ENCODE measurements around the gene MYL10. TPM values are rescaled to one million over a fixed set of nuclear protein-coding genes. Genes with fewer than 3 reads are reported as not detected.

The MYL10 gene
- total RNA-seq, 1 donor from 2014 or later, result not detected

GRCh38 chr7:101614098-101614938, 14.8 kb downstream of the MYL10 start:
- TF ChIP-seq CTCF (conservative IDR thresholded peaks at IDR 0.05), result no peak
- no peak overlapping the region for H3K4me3 Mint-ChIP-seq
- no peaks in the 10 kb centered on the region for H3K36me3 Mint-ChIP-seq (ENCODE audit: low read depth)
- H3K9me3 Mint-ChIP-seq, result no peaks in the 10 kb centered on the region
- no peak overlapping the region for H3K27ac Mint-ChIP-seq (ENCODE audit: unreplicated experiment)
- no peak for DNase-seq (ENCODE audit: low read depth, low spot score)
- H3K4me1 Mint-ChIP-seq, result peaks cover 7% of the 10 kb centered on the region
- H3K27me3 Mint-ChIP-seq (ENCODE audit: low read depth), result peaks cover 28% of the 10 kb centered on the region

- TF ChIP-seq CTCF (conservative IDR thresholded peaks at IDR 0.05), result no peak
- Mint-ChIP-seq H3K4me1 (peaks cover 7% of the 10 kb centered on the region), H3K36me3 (ENCODE audit: low read depth) (no peaks in the 10 kb centered on the region), H3K9me3 (no peaks in the 10 kb centered on the region), H3K27me3 (ENCODE audit: low read depth) (peaks cover 28% of the 10 kb centered on the region), H3K27ac (ENCODE audit: unreplicated experiment) (no peak overlapping the region), H3K4me3 (no peak overlapping the region)
- no peak for DNase-seq (ENCODE audit: low read depth, low spot score)
These were observed 16.1 kb downstream of the MYL10 start for GRCh38 chr7:101612885-101613515.

GRCh38 chr7:101608772-101609713, 20.1 kb downstream of the MYL10 start:
- Mint-ChIP-seq H3K36me3 (ENCODE audit: low read depth) (no peaks in the 10 kb centered on the region), H3K4me1 (peaks cover 7% of the 10 kb centered on the region), H3K27me3 (ENCODE audit: low read depth) (peaks cover 16% of the 10 kb centered on the region), H3K9me3 (no peaks in the 10 kb centered on the region), H3K4me3 (no peak overlapping the region), H3K27ac (ENCODE audit: unreplicated experiment) (no peak overlapping the region)
- no peak for TF ChIP-seq CTCF (conservative IDR thresholded peaks at IDR 0.05)
- DNase-seq (ENCODE audit: low read depth, low spot score), result no peak

GRCh38 chr7:101606498-101606923, 22.6 kb downstream of the MYL10 start:
- no peak for TF ChIP-seq CTCF (conservative IDR thresholded peaks at IDR 0.05)
- no peak for DNase-seq (ENCODE audit: low read depth, low spot score)
- Mint-ChIP-seq H3K9me3 (no peaks in the 10 kb centered on the region), H3K4me1 (no peaks in the 10 kb centered on the region), H3K4me3 (no peak overlapping the region), H3K36me3 (ENCODE audit: low read depth) (no peaks in the 10 kb centered on the region), H3K27me3 (ENCODE audit: low read depth) (peaks cover 11% of the 10 kb centered on the region), H3K27ac (ENCODE audit: unreplicated experiment) (no peak overlapping the region)

Data from neural crest cell (in vitro differentiated cells).